IMR-90 (cell line): ENCODE measurements around the gene ASB5. TPM values are rescaled to one million over a fixed set of nuclear protein-coding genes. Genes with fewer than 3 reads are reported as not detected.

ENCODE experiments used
- ATAC-seq: fragments of 200-7000 bp; cut with Tn5 transposase; 2 replicates; pipeline ENCODE4 v1.9.1; 2020; ENCODE audit warnings: low read depth, mild to moderate bottlenecking, moderate library complexity
- BruUV-seq: library from RNA; stranded (reverse); fragments of 400-500 nt; replicated peaks from 2 replicates; lab custom pipeline; 2021; lab: Mats Ljungman, UMichigan
- CTCF ChIA-PET: fragments of 300-600 bp; formaldehyde crosslinking; extraction: SDS; loops from one replicate; lab custom pipeline; 2021; ENCODE audit warnings: antibody characterized with exemption; lab: Yijun Ruan, JAX
- POLR2A ChIA-PET: fragments of 300-600 bp; sonication (Branson Sonifier 250); formaldehyde crosslinking; loops from one replicate; lab custom pipeline; 2022; ENCODE audit warnings: antibody characterized with exemption; ENCODE audit not compliant: unreplicated experiment; lab: Charles Lee
- DNase-seq: peaks from one replicate; pipeline ENCODE4 v3.0.0; 2013
- H2AFZ ChIP-seq: replicated peaks from 2 replicates; pipeline ENCODE3; 2013; ENCODE audit warnings: low read length, mild to moderate bottlenecking; ENCODE audit not compliant: poor library complexity
- H2AK5ac ChIP-seq: 2 replicates; pipeline ENCODE4 v1.6.1; 2013; ENCODE audit warnings: low read depth, low read length, inconsistent platforms
- H2AK9ac ChIP-seq: replicated peaks from 2 replicates; pipeline ENCODE3; 2013; ENCODE audit warnings: mild to moderate bottlenecking, low read depth, low read length, moderate library complexity; ENCODE audit not compliant: poor library complexity
- H2BK120ac ChIP-seq: 2 replicates; pipeline ENCODE4 v1.6.1; 2013; ENCODE audit warnings: low read depth, low read length, inconsistent platforms
- H2BK15ac ChIP-seq: 3 replicates; pipeline ENCODE4 v1.6.1; 2013; ENCODE audit warnings: low read depth, low read length, inconsistent platforms
- H2BK20ac ChIP-seq: 2 replicates; pipeline ENCODE4 v1.6.1; 2013; ENCODE audit warnings: low read depth, mild to moderate bottlenecking, inconsistent platforms, low read length, moderate library complexity
- H2BK5ac ChIP-seq: 2 replicates; pipeline ENCODE4 v1.6.1; 2013; ENCODE audit warnings: mild to moderate bottlenecking, low read depth, low read length, inconsistent platforms; ENCODE audit not compliant: poor library complexity, severe bottlenecking
- H3K14ac ChIP-seq: replicated peaks from 2 replicates; pipeline ENCODE4 v1.6.1; 2013; ENCODE audit warnings: low read depth, low read length, inconsistent platforms
- H3K18ac ChIP-seq: 2 replicates; pipeline ENCODE4 v1.6.1; 2013; ENCODE audit warnings: low read depth, low read length, control low read depth
- H3K23ac ChIP-seq: 2 replicates; pipeline ENCODE4 v1.6.1; 2013; ENCODE audit warnings: low read depth, low read length, inconsistent platforms
- H3K27ac ChIP-seq: 2 replicates; pipeline ENCODE4 v1.5.1; 2013; ENCODE audit warnings: mild to moderate bottlenecking, control low read depth, low read length; ENCODE audit not compliant: insufficient read depth
- H3K27me3 ChIP-seq: 2 replicates; pipeline ENCODE4 v1.6.1; 2013; ENCODE audit warnings: low read length; ENCODE audit not compliant: control insufficient read depth, insufficient read depth
- H3K36me3 ChIP-seq: 2 replicates; pipeline ENCODE4 v1.6.1; 2013; ENCODE audit warnings: low read length, mixed read lengths; ENCODE audit not compliant: control insufficient read depth, insufficient read depth
- H3K4ac ChIP-seq: 2 replicates; pipeline ENCODE4 v1.6.1; 2013; ENCODE audit warnings: low read depth, low read length, inconsistent platforms
- H3K4me1 ChIP-seq: 2 replicates; pipeline ENCODE4 v1.6.1; 2013; ENCODE audit warnings: low read length, mixed read lengths; ENCODE audit not compliant: control insufficient read depth, insufficient read depth
- H3K4me2 ChIP-seq: 2 replicates; pipeline ENCODE4 v1.6.1; 2013; ENCODE audit warnings: low read depth, mild to moderate bottlenecking, control low read depth, low read length, moderate library complexity
- H3K4me3 ChIP-seq: 2 replicates; pipeline ENCODE4 v1.5.1; 2013; ENCODE audit warnings: low read depth, mild to moderate bottlenecking, control low read depth, low read length, moderate library complexity; ENCODE audit not compliant: insufficient read depth
- H3K56ac ChIP-seq: 2 replicates; pipeline ENCODE4 v1.6.1; 2013; ENCODE audit warnings: low read length, inconsistent platforms; ENCODE audit not compliant: insufficient read depth; ENCODE audit errors: extremely low read depth
- H3K79me1 ChIP-seq, 2 experiments: 2 replicates each; pipeline ENCODE4 v1.6.1; 2013; ENCODE audit warnings: low read length in 2 of 2, inconsistent platforms in 1 of 2, low read depth in 1 of 2
- H3K9ac ChIP-seq: 2 replicates; pipeline ENCODE4 v1.6.1; 2013; ENCODE audit warnings: low read depth, low read length, control low read depth
- H3K9me1 ChIP-seq: 2 replicates; pipeline ENCODE4 v1.6.1; 2013; ENCODE audit warnings: low read length, inconsistent platforms; ENCODE audit not compliant: insufficient read depth
- H3K9me3 ChIP-seq: 2 replicates; pipeline ENCODE4 v1.6.1; 2013; ENCODE audit warnings: low read length; ENCODE audit not compliant: control insufficient read depth, insufficient read depth
- H4K20me1 ChIP-seq: 2 replicates; pipeline ENCODE4 v1.6.1; 2013; ENCODE audit warnings: low read length, inconsistent platforms; ENCODE audit not compliant: insufficient read depth
- H4K5ac ChIP-seq: 2 replicates; pipeline ENCODE4 v1.6.1; 2013; ENCODE audit warnings: mild to moderate bottlenecking, low read depth, low read length, control low read depth
- H4K8ac ChIP-seq, 2 experiments: 2 replicates each; pipeline ENCODE4 v1.6.1; 2013; ENCODE audit warnings: low read depth in 2 of 2, low read length in 2 of 2, control low read depth in 1 of 2, inconsistent platforms in 1 of 2
- H4K91ac ChIP-seq: 2 replicates; pipeline ENCODE4 v1.6.1; 2013; ENCODE audit warnings: low read depth, low read length, inconsistent platforms; ENCODE audit not compliant: insufficient read depth
- MXI1 ChIP-seq: IDR thresholded peaks from 2 replicates; pipeline ENCODE4 v1.6.1; 2012; ENCODE audit warnings: low read depth, mild to moderate bottlenecking, low read length, moderate library complexity, borderline replicate concordance
- POLR2A ChIP-seq: IDR thresholded peaks from 2 replicates; pipeline ENCODE4 v1.6.1; 2012; ENCODE audit warnings: mild to moderate bottlenecking, low read depth, low read length
- RCOR1 ChIP-seq: IDR thresholded peaks from 2 replicates; pipeline ENCODE4 v1.6.1; 2012; ENCODE audit warnings: mild to moderate bottlenecking, low read length, improper control_type of control experiment; ENCODE audit not compliant: insufficient replicate concordance
- WGBS, 2 experiments: methylation state at CpG; one replicate each; pipeline versions ENCODE4 v1.1.5 to v1.1.7; 2013; ENCODE audit warnings: missing lambda C conversion rate in 2 of 2; ENCODE audit not compliant: insufficient read length in 1 of 2; ENCODE audit errors: extremely low coverage in 2 of 2; 5-methylcytosine and 5-hydroxymethylcytosine counted together
- dilution Hi-C: fragments of 300-500 bp; cut with HindIII; formaldehyde crosslinking; loops from one replicate; pipeline ENCODE4 v1.14.3; 2018; ENCODE audit warnings: low sequenced_read_pairs; ENCODE audit not compliant: unreplicated experiment
- in situ Hi-C: fragments of 300-500 bp; cut with MboI; formaldehyde crosslinking; loops from 3 replicates; pipeline ENCODE4 v1.14.3; 2019; ENCODE audit warnings: low sequenced_read_pairs, inconsistent platforms, mixed read lengths
- intact Hi-C: fragments of 100-400 bp; cut with micrococcal nuclease; formaldehyde crosslinking; loops from 2 replicates; pipeline ENCODE4 v1.10.0; 2022
- polyA plus RNA-seq, 3 experiments: library from polyadenylated mRNA; depleted of rRNA; stranded (reverse); fragments of >200 nt; gene quantifications; 2 replicates each; pipeline ENCODE4 v1.2.3, GENCODE V29; 2012; ENCODE audit warnings: low replicate concordance in 1 of 3
- total RNA-seq: library from RNA; depleted of rRNA; stranded (reverse); fragments of >200 nt; gene quantifications from 2 replicates; pipeline ENCODE4 v1.2.3, GENCODE V29; 2012

The ASB5 gene
- total and polyA plus RNA-seq, 2 of the 4 experiments (the other 2 are of a cell fraction): 0.18 to 0.21 TPM

DNA sequence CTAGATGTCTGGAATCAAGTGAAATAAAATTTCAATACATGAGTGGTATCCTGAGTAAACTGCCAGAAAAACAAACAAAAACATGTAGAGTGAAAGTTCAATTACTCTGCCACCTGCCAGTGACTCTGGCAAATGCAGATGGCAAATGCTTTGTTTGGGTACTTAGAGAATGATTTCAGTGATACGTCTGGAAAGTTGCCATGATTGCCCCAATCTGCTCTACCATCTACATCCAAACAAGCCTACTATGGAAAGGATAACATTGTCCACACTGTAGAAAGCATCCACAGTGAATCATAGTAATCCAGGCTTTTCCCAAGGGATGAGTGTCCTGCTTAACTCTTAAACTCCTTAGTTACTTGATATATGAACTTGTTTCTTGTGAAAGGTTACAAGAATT is 77.0 kb downstream of the ASB5 start:
- dilution Hi-C loops (no loop called here), intact Hi-C loops (no loop called here), in situ Hi-C loops (loop anchor here (10.0 kb wide), 1 partner anchor 83 kb away; no protein-coding TSS in a partner anchor)
- H3K36me3 ChIP-seq: no peaks in the 10 kb centered on the region
- 0 out of 2 replicates have a peak, but pooled peaks cover 2% of the 10 kb centered on the region for H3K9me1 ChIP-seq
- H3K79me1 ChIP-seq: no peaks in the 10 kb centered on the region
- ChIA-PET CTCF (no interaction called here), POLR2A (no interaction called here)
- peak overlapping the region; percentile 45 for H2BK20ac ChIP-seq
- WGBS, 2 experiments: no CpG with 5 or more reads among the region's 1 CpG
- H3K27ac ChIP-seq: no peak overlapping the region
- no peaks in the 10 kb centered on the region for H3K9me3 ChIP-seq
- TF ChIP-seq POLR2A (no peak), RCOR1 (no peak), MXI1 (no peak)
- no peak overlapping the region for H2AFZ ChIP-seq
- no peak overlapping the region for H3K14ac ChIP-seq
- peak overlapping the region; percentile 39; the same call in 1 of the 2 replicates for H4K5ac ChIP-seq
- BruUV-seq: no TSS peak
- peak overlapping the region; percentile 21; the same call in 1 of the 3 replicates for H2BK15ac ChIP-seq
- H4K20me1 ChIP-seq: no peaks in the 10 kb centered on the region
- no peak overlapping the region for H2AK9ac ChIP-seq
- H2BK120ac ChIP-seq: peak overlapping the region; percentile 12; the same call in 1 of the 2 replicates
- peak overlapping the region in 1 of 2 experiments; percentile 10; a peak in 1 of 4 replicates for H4K8ac ChIP-seq
- H3K9ac ChIP-seq: no peak overlapping the region
- no peak overlapping the region for H3K4me2 ChIP-seq
- H3K4ac ChIP-seq: no peak overlapping the region
- H3K4me1 ChIP-seq: peaks cover 15% of the 10 kb centered on the region
- no peak overlapping the region for H3K56ac ChIP-seq
- no peak overlapping the region for H3K4me3 ChIP-seq
- H3K27me3 ChIP-seq: no peaks in the 10 kb centered on the region
- ATAC-seq (no peak), DNase-seq (peak; percentile 43)
- peak overlapping the region; percentile 92 for H2BK5ac ChIP-seq
- H2AK5ac ChIP-seq: no peak overlapping the region; the same call in 1 of the 2 replicates
- no peak overlapping the region for H3K23ac ChIP-seq
- peak overlapping the region; percentile 1; the same call in 1 of the 2 replicates for H3K18ac ChIP-seq
- H4K91ac ChIP-seq: no peak overlapping the region
